ENCODE results near the gene PLXNB2.

DNA sequence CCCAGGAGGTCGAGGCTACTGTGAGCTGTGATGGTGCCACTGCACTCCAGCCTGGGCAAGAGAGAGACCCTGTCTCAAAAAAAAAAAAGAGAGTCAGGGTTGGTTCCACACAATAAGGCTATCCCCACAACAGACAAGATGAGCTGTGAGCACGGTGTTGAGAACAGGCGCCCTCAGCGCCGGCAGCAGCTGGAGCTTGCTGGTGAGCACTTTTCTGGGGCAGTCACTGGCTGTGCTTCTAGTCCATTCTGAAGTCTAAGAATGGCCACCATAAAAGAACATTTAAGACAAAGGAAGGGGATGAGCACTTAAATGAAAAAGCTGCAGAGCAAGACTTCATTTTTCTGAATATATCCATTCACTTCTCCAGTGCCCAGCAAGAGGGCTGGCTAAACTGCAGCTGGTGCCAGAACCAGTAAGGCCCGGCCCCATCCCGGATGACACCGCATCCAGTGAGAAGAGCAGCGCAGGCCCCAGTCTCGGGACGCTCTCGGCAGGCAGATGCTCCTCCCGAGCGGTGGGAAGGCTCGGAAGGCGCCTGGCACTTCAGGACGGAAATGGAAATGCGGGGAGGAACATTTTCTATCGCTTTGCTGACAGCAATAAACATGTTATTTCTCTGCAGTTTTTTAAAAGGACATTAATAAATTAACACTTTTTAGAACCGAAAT, 74.8 kb downstream of the PLXNB2 start:
- TF ChIP-seq, protein P1, sequence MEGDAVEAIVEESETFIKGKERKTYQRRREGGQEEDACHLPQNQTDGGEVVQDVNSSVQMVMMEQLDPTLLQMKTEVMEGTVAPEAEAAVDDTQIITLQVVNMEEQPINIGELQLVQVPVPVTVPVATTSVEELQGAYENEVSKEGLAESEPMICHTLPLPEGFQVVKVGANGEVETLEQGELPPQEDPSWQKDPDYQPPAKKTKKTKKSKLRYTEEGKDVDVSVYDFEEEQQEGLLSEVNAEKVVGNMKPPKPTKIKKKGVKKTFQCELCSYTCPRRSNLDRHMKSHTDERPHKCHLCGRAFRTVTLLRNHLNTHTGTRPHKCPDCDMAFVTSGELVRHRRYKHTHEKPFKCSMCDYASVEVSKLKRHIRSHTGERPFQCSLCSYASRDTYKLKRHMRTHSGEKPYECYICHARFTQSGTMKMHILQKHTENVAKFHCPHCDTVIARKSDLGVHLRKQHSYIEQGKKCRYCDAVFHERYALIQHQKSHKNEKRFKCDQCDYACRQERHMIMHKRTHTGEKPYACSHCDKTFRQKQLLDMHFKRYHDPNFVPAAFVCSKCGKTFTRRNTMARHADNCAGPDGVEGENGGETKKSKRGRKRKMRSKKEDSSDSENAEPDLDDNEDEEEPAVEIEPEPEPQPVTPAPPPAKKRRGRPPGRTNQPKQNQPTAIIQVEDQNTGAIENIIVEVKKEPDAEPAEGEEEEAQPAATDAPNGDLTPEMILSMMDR (IDR thresholded peaks at IDR 0.05), result no peak
- no peak for TF ChIP-seq POLR2A (IDR thresholded peaks at IDR 0.05)

Measured in heart left ventricle (tissue), 13 donors.